NCI-H82 treated with DMSO at 0.1 percent for 48 hours (cell line): ENCODE data around the gene ODAPH.
"Not testable (repeated sequence)": the region's sequence is repeated elsewhere in the genome, so short reads cannot be mapped to it uniquely, and the experiment has no call there.

Experiments
- DNase-seq: peaks from one replicate; lab custom pipeline; 2025; ENCODE audit not compliant: unreplicated experiment; lab: John Stamatoyannopoulos, UW

Gene ODAPH

GRCh38 chr4:75555294-75556164, at the start of gene ODAPH:
Gene ODAPH, plus strand, starts transcription at chr4:75556066. Its CDS starts 17 bp downstream, at chr4:75556083.
- peak; percentile 11 for DNase-seq

GRCh38 chr4:75509592-75509991, 46.3 kb upstream of the ODAPH start:
- DNase-seq = not testable (repeated sequence)

GRCh38 chr4:75511841-75512240, 44.0 kb upstream of the ODAPH start:
- no peak for DNase-seq

GRCh38 chr4:75512386-75513211, 43.3 kb upstream of the ODAPH start:
- DNase-seq = no peak

GRCh38 chr4:75513526-75514130, 42.2 kb upstream of the ODAPH start:
- DNase-seq = no peak

GRCh38 chr4:75514131-75514948, 41.5 kb upstream of the ODAPH start, which contains the start of the genes RCHY1 and THAP6:
Gene RCHY1, minus strand, starts transcription at chr4:75514403. Its CDS starts 117 bp downstream, at chr4:75514286.
Gene THAP6, plus strand, starts transcription at chr4:75514473. Its CDS starts 980 bp downstream, at chr4:75515453.
- peak; percentile 88 for DNase-seq

- DNase-seq = no peak
Measured at GRCh38 chr4:75514949-75515612, 40.8 kb upstream of the ODAPH start.

GRCh38 chr4:75516144-75516543, 39.7 kb upstream of the ODAPH start:
- DNase-seq = no peak

- DNase-seq = not testable (repeated sequence)
Measured at GRCh38 chr4:75519452-75519851, 36.4 kb upstream of the ODAPH start.

GRCh38 chr4:75525086-75525485, 30.8 kb upstream of the ODAPH start:
- DNase-seq = no peak

GRCh38 chr4:75525910-75526309, 30.0 kb upstream of the ODAPH start:
- DNase-seq = no peak

- DNase-seq = no peak
Measured at GRCh38 chr4:75527482-75527881, 28.4 kb upstream of the ODAPH start.

- DNase-seq = no peak
Measured at GRCh38 chr4:75530556-75531322, 25.1 kb upstream of the ODAPH start.

- DNase-seq = not testable (repeated sequence)
Measured at GRCh38 chr4:75531536-75532143, 24.2 kb upstream of the ODAPH start.

- DNase-seq = not testable (repeated sequence)
Measured at GRCh38 chr4:75533339-75533887, 22.5 kb upstream of the ODAPH start.

GRCh38 chr4:75533926-75534325, 21.9 kb upstream of the ODAPH start:
- DNase-seq = not testable (repeated sequence)

GRCh38 chr4:75537308-75537707, 18.6 kb upstream of the ODAPH start:
- DNase-seq = not testable (repeated sequence)

- no peak for DNase-seq
Measured at GRCh38 chr4:75542824-75543223, 13.0 kb upstream of the ODAPH start.
